ENCODE results near the gene TCERG1L. TPM values are rescaled to one million over a fixed set of nuclear protein-coding genes. Genes with fewer than 3 reads are reported as not detected.

The TCERG1L gene
- total RNA-seq, 4 donors from 2014 or later: not detected

GRCh38 chr10:131200856-131201470, 110.6 kb downstream of the TCERG1L start:
- TF ChIP-seq, protein P1, sequence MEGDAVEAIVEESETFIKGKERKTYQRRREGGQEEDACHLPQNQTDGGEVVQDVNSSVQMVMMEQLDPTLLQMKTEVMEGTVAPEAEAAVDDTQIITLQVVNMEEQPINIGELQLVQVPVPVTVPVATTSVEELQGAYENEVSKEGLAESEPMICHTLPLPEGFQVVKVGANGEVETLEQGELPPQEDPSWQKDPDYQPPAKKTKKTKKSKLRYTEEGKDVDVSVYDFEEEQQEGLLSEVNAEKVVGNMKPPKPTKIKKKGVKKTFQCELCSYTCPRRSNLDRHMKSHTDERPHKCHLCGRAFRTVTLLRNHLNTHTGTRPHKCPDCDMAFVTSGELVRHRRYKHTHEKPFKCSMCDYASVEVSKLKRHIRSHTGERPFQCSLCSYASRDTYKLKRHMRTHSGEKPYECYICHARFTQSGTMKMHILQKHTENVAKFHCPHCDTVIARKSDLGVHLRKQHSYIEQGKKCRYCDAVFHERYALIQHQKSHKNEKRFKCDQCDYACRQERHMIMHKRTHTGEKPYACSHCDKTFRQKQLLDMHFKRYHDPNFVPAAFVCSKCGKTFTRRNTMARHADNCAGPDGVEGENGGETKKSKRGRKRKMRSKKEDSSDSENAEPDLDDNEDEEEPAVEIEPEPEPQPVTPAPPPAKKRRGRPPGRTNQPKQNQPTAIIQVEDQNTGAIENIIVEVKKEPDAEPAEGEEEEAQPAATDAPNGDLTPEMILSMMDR (IDR thresholded peaks at IDR 0.05; ENCODE audit: low read depth): no peak

DNA sequence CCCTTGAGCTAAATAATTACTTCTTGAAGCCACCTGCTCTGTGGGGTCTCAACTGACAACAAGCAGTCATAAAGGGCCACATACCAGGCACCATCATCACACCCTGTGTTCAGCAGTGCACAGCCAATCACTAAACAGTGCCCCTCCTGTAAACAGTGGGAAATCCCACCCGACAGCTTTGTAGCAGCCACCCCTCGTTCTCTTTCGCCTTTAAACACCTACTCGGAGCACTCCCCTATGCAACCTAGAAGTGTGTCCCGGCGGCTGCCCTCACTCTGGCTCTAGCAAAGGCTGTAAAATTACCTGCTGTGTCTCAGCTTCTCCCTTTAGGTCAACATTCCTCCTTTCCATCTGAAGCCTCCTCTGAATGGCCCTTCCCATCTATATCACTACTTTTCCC, 111.9 kb downstream of the TCERG1L start:
- TF ChIP-seq, protein P1 (IDR thresholded peaks at IDR 0.05; ENCODE audit: low read depth): no peak

DNA sequence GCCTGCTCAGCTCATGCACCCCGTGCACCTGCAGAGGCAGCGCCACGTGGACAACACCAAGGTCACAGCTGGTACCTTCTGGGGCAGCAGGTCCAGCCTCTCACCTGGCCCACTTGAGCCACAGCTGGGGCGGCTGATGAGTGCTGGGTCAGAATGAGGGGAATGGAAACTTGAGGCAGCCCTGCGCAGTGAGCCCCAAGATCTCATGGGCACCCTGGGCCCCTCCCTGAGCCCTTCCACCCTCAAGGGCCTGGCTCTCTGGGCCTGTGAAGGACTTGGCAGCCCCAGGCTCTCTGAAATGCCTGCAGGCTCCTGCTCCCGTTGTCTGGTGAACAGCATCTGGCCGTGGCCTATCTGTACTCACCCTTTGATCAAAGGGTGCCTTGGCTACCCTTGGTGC, 112.7 kb downstream of the TCERG1L start:
- TF ChIP-seq, protein P1 (IDR thresholded peaks at IDR 0.05; ENCODE audit: low read depth): no peak

- TF ChIP-seq, protein P1 (IDR thresholded peaks at IDR 0.05; ENCODE audit: low read depth): no peak
Measured at GRCh38 chr10:131198401-131198800, 113.1 kb downstream of the TCERG1L start.

GRCh38 chr10:131196176-131196885, 115.2 kb downstream of the TCERG1L start:
- TF ChIP-seq, protein P1 (IDR thresholded peaks at IDR 0.05; ENCODE audit: low read depth): no peak

GRCh38 chr10:131195558-131196159, 115.9 kb downstream of the TCERG1L start:
- TF ChIP-seq, protein P1 (IDR thresholded peaks at IDR 0.05; ENCODE audit: low read depth): no peak

DNA sequence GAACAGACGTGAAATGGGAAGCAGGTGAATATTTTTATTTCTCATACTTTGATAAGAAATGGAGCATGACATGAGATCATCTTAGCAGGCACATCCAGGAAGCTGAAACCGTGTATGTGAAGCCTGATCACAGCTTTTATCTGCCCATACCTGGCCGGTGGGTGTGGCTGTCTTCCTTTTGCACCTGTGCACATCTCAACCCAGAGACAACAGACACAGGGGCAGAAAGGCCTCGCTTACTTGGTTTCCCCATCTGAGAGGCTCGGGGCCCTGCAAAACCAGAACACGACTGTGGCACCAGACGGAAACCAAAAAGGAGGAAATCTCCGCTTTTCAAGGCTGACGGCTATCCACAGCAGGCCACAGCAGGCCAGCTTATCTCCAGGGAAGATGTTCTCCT, 116.4 kb downstream of the TCERG1L start:
- TF ChIP-seq, protein P1 (IDR thresholded peaks at IDR 0.05; ENCODE audit: low read depth): no peak
